Stomach (tissue), 9 donors: ENCODE measurements around the gene C1orf50. TPM values are rescaled to one million over a fixed set of nuclear protein-coding genes. Genes with fewer than 3 reads are reported as not detected.

Source experiments
- DNase-seq, 2 donors: peaks; one replicate each; pipeline versions ENCODE4 v3.0.0 to v3.0.0-alpha.2; 2013 to 2019
- H3K27ac ChIP-seq, 5 donors: fragments of 200-600 bp in 4 of 5; sonication (generic) in 4 of 5; one replicate each; pipeline ENCODE4 v1.5.1; 2013 to 2019; ENCODE audit warnings: mild to moderate bottlenecking in 1 of 5, moderate library complexity in 1 of 5
- H3K27me3 ChIP-seq, 3 donors: fragments of 200-600 bp; sonication (generic); one replicate each; pipeline ENCODE4 v1.5.1; 2017 to 2019; ENCODE audit warnings: mixed run types in 1 of 3
- H3K36me3 ChIP-seq, 4 donors: fragments of 200-600 bp; sonication (generic); 1 replicate in 3 of 4; 2 replicates in 1 of 4; pipeline ENCODE4 v1.5.1; 2016 to 2019
- H3K4me1 ChIP-seq, 4 donors: fragments of 200-600 bp; sonication (generic); one replicate each; pipeline ENCODE4 v1.5.1; 2016 to 2019
- H3K4me3 ChIP-seq, 4 donors: fragments of 200-600 bp; sonication (generic) in 3 of 4; one replicate each; pipeline ENCODE4 v1.5.1; 2016 to 2019; ENCODE audit warnings: mild to moderate bottlenecking in 1 of 4
- H3K9me3 ChIP-seq, 4 donors: fragments of 200-600 bp; sonication (generic); one replicate each; pipeline ENCODE4 v1.5.1; 2016 to 2019
- EP300 ChIP-seq: sonication (generic); formaldehyde crosslinking; IDR thresholded peaks from one replicate; pipeline ENCODE4 v1.6.1; 2017; ENCODE audit warnings: antibody characterized with exemption
- POLR2A ChIP-seq, 4 donors: fragments of 450-650 bp; IDR thresholded peaks; one replicate each; pipeline ENCODE4 v1.6.1; 2016; ENCODE audit warnings: antibody characterized with exemption in 4 of 4, control low read depth in 2 of 4, mild to moderate bottlenecking in 1 of 4, moderate library complexity in 1 of 4
- POLR2AphosphoS5 ChIP-seq, 3 donors: sonication (generic); formaldehyde crosslinking; IDR thresholded peaks; one replicate each; pipeline ENCODE4 v1.6.1; 2016; ENCODE audit warnings: antibody characterized with exemption in 3 of 3
- WGBS, 5 donors: extraction: QIAGEN DNeasy Blood & Tissue Kit in 3 of 5; methylation state at CpG; one replicate each; pipeline versions ENCODE4 v1.1.5 to v1.1.7; 2013 to 2018; 5-methylcytosine and 5-hydroxymethylcytosine counted together
- intact Hi-C: fragments of 100-400 bp; cut with DNase I; formaldehyde crosslinking; loops from one replicate; pipeline ENCODE4 v1.15.1; 2023; ENCODE audit warnings: low total_unique reads
- polyA plus RNA-seq, 3 donors: library from polyadenylated mRNA; stranded (reverse); fragments of 200-250 nt; gene quantifications; one replicate each; pipeline ENCODE4 v1.2.3, GENCODE V29; 2013
- total RNA-seq, 5 donors: library from RNA; depleted of rRNA; stranded (reverse); fragments of >200 nt; gene quantifications; one replicate each; pipeline versions ENCODE4 v1.1.0 to v1.2.3, GENCODE V29; 2014 to 2016
- TF ChIP-seq, protein P1 (sequence below), 7 experiments: fragments of 450-650 bp in 4 of 7; fragments of 200-600 bp in 3 of 7; sonication (generic) in 3 of 7; IDR thresholded peaks; one replicate each; pipeline ENCODE4 v1.5.1; 2016 to 2019; ENCODE audit warnings: antibody characterized with exemption in 7 of 7, control low read depth in 2 of 7, mild to moderate bottlenecking in 1 of 7
- donor health status: healthy with polysubstance abuse.
- donor health status: Bipolar disorder and iron deficiency.
- donor health status: healthy.

C1orf50 gene
- total and polyA plus RNA-seq, 8 donors = 0.89 to 6.7 (median 5.0) TPM; not detected in 2

DNA sequence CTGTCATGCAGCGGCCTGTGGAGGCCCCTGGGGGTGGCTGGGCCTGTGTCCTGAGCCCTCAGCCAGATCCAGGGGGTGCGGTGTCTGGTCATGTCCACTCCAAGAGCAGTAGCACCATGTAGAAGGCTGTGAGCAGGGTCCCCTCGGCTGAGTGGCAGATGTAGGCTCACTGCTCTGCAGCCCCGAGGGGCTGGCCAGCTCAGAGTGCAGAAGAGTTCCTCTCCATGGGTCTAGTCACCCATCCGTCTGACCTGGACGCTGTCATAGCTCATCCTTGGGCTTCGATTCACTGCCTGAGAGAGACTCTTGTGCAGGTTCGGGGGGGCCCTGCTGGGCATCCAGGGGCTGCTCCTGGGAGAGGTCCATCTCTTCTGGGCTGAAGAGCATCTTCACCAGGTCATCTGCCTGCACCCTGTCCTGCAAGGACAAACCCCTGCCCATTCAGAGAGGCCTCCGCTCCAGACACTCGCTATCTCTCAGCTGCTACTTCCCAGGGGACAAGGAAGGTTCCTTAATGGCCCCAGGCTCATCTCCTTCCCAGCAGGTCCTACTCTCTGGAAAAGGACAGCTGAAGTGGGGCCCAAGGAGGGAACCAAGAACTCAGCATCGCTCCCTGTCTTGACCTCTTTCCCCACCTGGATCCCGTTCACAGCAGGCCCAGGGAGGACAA is 20.5 kb upstream of the C1orf50 start:
- no peak for TF ChIP-seq EP300
- TF ChIP-seq POLR2A (IDR thresholded peaks at IDR 0.05) = no peak
- no peak for TF ChIP-seq POLR2AphosphoS5 (IDR thresholded peaks at IDR 0.05)
- TF ChIP-seq, protein P1, sequence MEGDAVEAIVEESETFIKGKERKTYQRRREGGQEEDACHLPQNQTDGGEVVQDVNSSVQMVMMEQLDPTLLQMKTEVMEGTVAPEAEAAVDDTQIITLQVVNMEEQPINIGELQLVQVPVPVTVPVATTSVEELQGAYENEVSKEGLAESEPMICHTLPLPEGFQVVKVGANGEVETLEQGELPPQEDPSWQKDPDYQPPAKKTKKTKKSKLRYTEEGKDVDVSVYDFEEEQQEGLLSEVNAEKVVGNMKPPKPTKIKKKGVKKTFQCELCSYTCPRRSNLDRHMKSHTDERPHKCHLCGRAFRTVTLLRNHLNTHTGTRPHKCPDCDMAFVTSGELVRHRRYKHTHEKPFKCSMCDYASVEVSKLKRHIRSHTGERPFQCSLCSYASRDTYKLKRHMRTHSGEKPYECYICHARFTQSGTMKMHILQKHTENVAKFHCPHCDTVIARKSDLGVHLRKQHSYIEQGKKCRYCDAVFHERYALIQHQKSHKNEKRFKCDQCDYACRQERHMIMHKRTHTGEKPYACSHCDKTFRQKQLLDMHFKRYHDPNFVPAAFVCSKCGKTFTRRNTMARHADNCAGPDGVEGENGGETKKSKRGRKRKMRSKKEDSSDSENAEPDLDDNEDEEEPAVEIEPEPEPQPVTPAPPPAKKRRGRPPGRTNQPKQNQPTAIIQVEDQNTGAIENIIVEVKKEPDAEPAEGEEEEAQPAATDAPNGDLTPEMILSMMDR (IDR thresholded peaks at IDR 0.05) = no peak
- Histone ChIP-seq H3K27me3 (no peaks in the 10 kb centered on the region), H3K4me3 (no peak overlapping the region), H3K4me1 (no peaks in the 10 kb centered on the region), H3K36me3 (peaks cover 8 to 53% (median 50%) of the 10 kb centered on the region in 4 donors), H3K27ac (peak overlapping the region in 1 of 5 donors; percentile 27), H3K9me3 (no peaks in the 10 kb centered on the region)
- intact Hi-C loops = loop anchor here (10.0 kb wide), 2 partner anchors 172 to 602 kb away; no protein-coding TSS in a partner anchor
- 89 to 95% (median 91%) methylated on average over 5 to 12 of the region's 12 CpGs for WGBS, 5 donors
- DNase-seq = no peak

DNA sequence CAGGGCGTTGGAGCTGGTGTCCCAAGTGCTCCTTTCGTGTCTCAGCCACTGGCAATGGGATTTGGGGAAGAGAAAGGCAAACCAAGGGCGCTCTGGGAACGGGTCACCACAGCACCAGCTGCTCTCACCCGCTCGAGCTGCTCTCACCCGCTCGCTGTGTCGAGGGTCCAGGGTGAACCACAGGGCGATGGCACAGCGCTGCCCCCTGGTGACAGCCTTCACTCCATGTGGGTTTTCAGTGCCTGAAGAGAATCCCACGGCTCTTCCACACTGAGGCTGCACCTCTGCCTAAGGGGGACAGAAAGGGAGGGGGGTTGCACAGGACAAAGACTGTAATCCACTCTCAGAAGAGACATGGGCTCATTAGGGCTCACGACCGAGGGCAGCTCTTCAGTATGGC is 19.9 kb upstream of the C1orf50 start:
- Histone ChIP-seq H3K27me3 (no peaks in the 10 kb centered on the region), H3K36me3 (peaks cover 14 to 58% (median 55%) of the 10 kb centered on the region in 4 donors), H3K4me1 (no peaks in the 10 kb centered on the region), H3K4me3 (no peak overlapping the region), H3K27ac (no peak overlapping the region), H3K9me3 (no peaks in the 10 kb centered on the region)
- TF ChIP-seq POLR2A (IDR thresholded peaks at IDR 0.05) (no peak), POLR2AphosphoS5 (IDR thresholded peaks at IDR 0.05) (no peak), EP300 (no peak)
- TF ChIP-seq, protein P1 (IDR thresholded peaks at IDR 0.05) = peak in 5 of 7 experiments; percentile 32 to 68 (median 51)
- 41 to 69% (median 50%) methylated on average over 4 to 14 of the region's 14 CpGs for WGBS, 5 donors
- intact Hi-C loops = loop anchor here (10.0 kb wide), 2 partner anchors 172 to 602 kb away; no protein-coding TSS in a partner anchor
- DNase-seq = peak; percentile 39 to 80

DNA sequence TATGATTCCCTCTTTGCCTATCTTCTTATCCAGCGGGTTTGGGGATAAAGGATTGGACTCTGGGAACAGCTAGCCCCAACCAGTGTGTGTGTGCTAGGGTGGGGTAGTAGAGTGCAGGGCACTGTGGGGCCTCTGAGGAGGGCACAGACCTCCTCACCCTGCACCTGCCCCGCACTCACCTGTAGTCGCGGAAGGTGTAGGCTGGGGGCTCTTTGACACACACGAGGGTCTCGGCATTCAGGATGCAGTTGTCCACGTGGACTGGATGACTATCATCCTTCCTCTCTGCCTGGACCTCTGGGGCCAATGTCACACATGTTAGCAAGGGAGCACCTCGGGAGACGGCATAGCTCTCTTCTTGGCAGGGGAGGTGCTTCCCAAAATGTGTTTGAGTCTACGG is 19.0 kb upstream of the C1orf50 start:
- no peaks in the 10 kb centered on the region for H3K9me3 ChIP-seq
- no peak overlapping the region for H3K4me3 ChIP-seq
- peaks cover 0 to under 1% (median 0%) of the 10 kb centered on the region in 4 donors for H3K4me1 ChIP-seq
- DNase-seq = no peak
- WGBS, 5 donors = 81 to 91% (median 88%) methylated on average over 4 to 10 of the region's 10 CpGs
- H3K36me3 ChIP-seq = peaks cover 20 to 67% (median 64%) of the 10 kb centered on the region in 4 donors
- intact Hi-C loops = loop anchor here (10.0 kb wide), 2 partner anchors 173 to 603 kb away; no protein-coding TSS in a partner anchor
- H3K27me3 ChIP-seq = no peaks in the 10 kb centered on the region
- TF ChIP-seq POLR2A (IDR thresholded peaks at IDR 0.05) (no peak), POLR2AphosphoS5 (IDR thresholded peaks at IDR 0.05) (no peak), EP300 (no peak)
- no peak overlapping the region for H3K27ac ChIP-seq

DNA sequence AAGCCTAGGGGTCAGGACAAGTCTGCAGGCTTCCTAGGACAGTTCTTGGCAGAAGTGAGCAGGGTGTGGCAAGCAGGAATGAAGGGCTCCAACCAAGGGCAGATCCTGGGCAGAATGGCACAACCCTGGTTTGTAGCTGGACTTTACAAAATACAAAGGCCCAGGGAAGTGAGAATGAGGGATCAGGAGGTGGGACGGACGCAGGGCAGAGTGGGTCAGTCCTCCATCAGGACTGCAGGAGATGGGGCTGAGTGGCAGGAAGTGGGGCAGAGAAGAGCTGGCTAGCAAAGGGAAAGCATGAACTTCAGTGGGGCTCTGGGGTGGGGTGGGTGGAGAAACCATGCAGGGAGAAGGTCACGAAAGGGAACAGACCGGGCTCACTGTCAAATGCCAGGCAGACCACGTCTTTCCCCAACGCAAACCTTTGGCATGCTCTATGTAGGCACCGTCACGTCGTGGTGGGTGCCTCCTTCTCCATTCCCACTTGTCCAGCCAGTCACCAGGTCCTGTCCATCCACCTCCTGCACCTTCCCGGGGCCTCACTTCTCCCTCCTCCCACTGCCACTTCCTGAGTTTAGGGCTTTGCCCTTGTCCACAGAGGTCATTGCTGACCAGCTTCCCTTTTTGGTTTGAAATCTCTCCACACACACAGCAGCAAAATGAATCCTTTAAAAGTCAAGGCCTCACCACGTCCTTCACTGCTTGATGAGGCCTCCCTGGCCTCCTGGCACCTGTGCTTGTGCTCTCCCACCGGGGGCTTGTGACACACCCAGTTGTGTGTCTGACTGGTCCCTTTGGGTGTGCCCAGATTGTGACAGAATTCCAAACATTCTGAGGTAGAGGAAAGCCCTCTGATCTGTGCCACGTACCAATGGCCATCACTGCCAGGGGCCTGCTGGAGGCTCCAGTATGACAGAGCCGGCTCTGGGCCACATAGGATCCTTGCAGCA is 18.3 kb upstream of the C1orf50 start:
- TF ChIP-seq, protein P1 (IDR thresholded peaks at IDR 0.05) = no peak
- no peak for TF ChIP-seq EP300
- no peak for TF ChIP-seq POLR2AphosphoS5 (IDR thresholded peaks at IDR 0.05)
- TF ChIP-seq POLR2A (IDR thresholded peaks at IDR 0.05) = no peak
- Histone ChIP-seq H3K9me3 (no peaks in the 10 kb centered on the region), H3K4me1 (peaks cover 0 to 7% (median 2%) of the 10 kb centered on the region in 4 donors), H3K27ac (no peak overlapping the region), H3K36me3 (peaks cover 20 to 74% (median 71%) of the 10 kb centered on the region in 4 donors), H3K27me3 (no peaks in the 10 kb centered on the region), H3K4me3 (no peak overlapping the region)
- WGBS, 5 donors = 79 to 86% (median 84%) methylated on average over 14 of the region's 14 CpGs
- peak in 1 of 2 donors; percentile 13 for DNase-seq
- intact Hi-C loops = loop anchor here (10.0 kb wide), 2 partner anchors 174 to 604 kb away; no protein-coding TSS in a partner anchor
